Stimulated activated CD8-positive, alpha-beta memory T cell treated with anti-CD3 and anti-CD28 coated beads, Interleukin-2, amount 100 ng/mL, for 1 hour (primary cell): Measurements from ENCODE around the gene TMEM123.
"Not testable (repeated sequence)": the region's sequence is repeated elsewhere in the genome, so short reads cannot be mapped to it uniquely, and the experiment has no call there.

Experiments
- DNase-seq, 2 donors: peaks; one replicate each; pipeline ENCODE4 v3.0.0-alpha.2; 2020; ENCODE audit warnings: low read depth in 2 of 2

TMEM123 gene

DNA sequence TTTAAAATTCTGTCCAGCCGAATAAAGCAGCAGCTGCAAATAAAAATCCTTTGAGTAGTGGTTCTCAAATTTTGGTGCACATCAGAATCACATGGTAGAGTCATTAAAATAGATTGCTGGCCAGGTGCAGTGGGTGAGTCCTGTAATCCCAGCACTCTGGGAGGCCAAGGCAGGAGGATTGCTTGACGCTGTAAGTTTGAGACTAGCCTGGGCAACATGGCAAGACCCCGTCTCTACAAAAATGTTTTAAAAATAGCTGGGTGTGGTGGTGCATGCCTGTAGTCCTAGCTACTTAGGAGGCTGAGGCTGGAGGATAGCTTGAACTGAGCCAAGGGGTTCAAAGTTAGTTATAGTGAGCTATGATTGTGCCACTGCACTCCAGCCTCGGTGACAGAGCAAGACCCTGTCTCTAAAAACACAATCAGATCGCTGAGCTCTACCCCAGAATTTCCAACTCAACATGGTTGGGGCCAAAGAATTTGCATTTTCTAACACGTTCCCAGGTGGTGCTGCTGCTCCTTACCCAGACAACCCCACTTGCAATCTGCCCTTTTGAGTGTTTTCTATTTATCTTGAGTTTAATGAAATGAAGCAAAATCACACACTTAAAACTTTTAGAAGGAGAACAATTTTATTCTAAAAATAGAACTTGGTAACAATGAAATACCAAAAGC is 56.7 kb downstream of the TMEM123 start:
- DNase-seq, result no peak

GRCh38 chr11:102393272-102393730 is 59.3 kb downstream of the TMEM123 start:
- DNase-seq, result no peak

- DNase-seq, result no peak
Observed at GRCh38 chr11:102391549-102392237, 60.9 kb downstream of the TMEM123 start.

DNA sequence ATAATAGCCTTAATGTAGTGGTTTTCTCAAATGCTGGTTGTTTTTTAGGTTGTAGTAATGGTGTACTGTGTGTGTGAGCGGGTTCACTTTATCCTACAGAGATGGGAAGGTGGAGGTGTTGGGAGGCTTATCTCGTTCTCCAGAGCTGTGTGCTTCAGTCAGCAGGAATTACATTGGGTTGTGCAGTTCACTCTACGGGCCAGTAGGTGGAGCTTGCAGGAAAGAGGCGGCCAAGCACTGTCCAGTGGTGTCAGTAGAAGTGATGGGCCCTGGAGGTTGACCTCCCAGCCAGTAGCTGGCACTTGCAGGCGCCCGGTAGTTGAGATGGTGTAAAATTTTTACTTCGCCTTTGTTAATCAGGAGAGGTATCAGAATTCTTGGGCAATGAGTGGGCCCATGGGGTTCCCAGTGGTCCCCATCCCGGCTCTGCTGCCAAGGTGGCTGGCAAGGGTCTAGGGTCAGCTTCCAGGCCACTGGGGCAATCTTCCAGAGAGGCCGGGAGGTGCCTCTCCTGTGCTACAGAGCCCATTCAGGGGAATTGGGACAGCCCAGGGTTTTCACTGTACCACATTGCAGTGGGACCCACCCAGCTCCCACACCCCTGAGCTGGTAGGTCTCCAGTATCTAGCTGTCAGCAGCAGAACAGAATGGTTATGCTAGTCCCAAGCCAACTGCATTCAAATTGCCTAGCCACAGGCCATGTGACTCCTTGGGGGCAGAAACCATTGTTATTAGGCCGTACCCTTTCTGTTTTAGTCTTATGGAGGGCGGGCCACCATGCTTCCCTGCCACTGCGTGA is 61.7 kb downstream of the TMEM123 start:
- DNase-seq, result peak; percentile 20 to 24

DNA sequence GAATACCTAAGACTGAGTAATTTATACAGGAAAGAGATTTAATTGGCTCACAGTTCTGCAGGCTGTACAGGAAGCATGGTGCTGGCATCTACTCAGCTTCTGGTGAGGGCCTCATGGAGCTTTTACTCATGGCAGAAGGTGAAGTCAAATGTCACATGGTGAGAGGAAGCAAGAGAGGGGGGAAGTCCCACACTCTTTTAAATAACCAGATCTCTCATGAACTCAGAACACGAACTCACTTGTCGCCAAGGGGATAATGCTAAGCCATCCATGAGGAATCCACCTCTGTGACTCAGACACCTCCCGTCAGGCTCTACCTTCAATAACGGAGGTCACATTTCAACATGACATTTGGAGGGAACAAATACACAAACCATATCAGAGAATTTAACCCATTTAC is 63.3 kb downstream of the TMEM123 start:
- no peak for DNase-seq

GRCh38 chr11:102387043-102387781 is 65.4 kb downstream of the TMEM123 start:
- DNase-seq, result no peak

GRCh38 chr11:102386136-102386734 is 66.3 kb downstream of the TMEM123 start:
- no peak for DNase-seq

DNA sequence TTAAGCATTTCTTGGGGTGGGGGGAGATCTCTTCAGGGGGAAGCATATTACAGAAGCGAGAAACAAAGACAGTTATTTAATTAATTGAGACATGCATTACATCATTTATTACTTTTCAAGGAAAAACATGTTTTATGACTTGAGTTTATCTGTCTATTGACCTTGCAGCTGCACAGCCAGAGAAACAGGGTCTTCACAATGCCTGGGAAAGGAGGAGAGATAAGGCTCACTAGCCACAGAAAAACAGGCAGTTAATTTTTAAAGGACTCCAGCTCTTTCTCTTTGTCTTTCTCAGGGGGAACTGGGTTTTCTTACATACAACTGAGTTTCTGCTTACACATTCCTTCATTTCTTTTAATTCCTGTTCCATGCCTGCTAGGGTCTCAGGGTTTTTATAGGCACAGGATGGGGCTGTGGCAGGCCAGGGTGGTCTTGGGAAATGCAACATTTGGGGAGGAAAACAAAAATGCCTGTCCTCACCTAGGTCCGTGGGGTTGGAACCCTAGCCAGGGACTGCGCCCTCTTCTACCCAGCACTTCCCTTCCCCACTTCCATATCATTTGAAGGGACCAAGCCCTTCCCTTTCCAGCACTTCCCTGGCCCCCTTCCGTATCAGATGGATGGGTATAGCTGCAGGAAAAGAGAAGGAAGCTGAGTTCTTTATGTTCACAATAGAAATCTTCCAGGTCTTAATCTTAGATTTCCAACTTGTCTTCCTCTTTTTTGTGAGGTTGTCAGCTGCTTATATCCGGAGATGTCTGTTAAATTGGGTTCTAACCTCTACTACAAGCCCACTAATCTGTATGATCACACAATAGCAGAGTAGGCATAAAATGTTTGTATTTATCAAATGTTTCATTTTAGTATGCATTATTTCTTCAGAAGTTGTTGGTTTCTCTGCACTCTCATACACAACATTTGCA is 67.2 kb downstream of the TMEM123 start:
- no peak for DNase-seq

- DNase-seq, result no peak
Observed at GRCh38 chr11:102384419-102385079, 68.0 kb downstream of the TMEM123 start.

GRCh38 chr11:102383839-102384238 is 68.7 kb downstream of the TMEM123 start:
- no peak for DNase-seq

DNA sequence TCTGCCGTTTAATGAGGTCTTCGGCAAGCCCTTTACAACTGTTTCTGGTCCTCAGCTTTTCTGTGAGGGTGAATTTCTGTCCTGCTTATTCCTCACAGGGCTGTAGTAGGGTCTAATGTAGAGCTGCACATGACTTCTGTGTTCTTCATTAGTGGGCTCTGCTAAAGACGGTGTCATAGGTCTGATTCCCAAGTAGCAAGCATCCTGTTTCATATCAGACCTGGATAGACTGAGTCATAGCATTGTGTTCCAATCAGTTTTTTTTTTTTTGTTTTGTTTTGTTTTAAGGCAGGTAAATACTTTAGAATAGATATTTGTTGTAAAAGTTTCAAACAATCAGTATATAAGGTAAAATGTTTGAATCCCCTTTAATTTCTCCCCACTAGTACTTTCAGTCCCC is 70.2 kb downstream of the TMEM123 start:
- no peak for DNase-seq

DNA sequence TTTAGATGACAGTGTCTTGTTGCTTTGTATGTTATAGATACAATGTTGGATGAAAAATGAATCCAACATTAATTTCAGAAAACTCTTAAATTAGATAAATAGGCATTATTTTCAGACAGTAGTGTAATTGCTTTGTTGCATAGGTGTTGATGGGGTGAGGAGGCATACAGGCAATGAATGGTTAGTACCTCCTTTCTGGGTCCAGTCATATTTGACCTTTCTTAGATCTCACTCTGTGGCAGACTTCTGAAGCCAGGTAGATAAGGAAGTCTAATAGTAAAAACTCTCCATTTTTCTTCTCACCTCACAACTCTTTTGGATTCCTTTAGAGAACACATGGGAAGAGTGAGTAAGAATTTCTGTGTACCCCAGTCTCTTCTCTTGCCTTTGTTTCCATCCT is 73.7 kb downstream of the TMEM123 start:
- no peak for DNase-seq

DNA sequence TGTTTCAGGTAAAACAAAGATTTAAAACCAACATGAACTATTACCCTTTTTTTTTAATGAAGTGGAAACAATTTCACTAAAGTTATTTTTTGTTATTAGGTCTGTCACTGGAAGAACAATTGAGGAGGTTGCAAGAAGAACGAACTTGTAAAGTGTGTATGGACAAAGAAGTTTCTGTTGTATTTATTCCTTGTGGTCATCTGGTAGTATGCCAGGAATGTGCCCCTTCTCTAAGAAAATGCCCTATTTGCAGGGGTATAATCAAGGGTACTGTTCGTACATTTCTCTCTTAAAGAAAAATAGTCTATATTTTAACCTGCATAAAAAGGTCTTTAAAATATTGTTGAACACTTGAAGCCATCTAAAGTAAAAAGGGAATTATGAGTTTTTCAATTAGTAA is 74.7 kb downstream of the TMEM123 start:
- no peak for DNase-seq

- DNase-seq, result no peak
Observed at GRCh38 chr11:102375720-102376399, 76.7 kb downstream of the TMEM123 start.

DNA sequence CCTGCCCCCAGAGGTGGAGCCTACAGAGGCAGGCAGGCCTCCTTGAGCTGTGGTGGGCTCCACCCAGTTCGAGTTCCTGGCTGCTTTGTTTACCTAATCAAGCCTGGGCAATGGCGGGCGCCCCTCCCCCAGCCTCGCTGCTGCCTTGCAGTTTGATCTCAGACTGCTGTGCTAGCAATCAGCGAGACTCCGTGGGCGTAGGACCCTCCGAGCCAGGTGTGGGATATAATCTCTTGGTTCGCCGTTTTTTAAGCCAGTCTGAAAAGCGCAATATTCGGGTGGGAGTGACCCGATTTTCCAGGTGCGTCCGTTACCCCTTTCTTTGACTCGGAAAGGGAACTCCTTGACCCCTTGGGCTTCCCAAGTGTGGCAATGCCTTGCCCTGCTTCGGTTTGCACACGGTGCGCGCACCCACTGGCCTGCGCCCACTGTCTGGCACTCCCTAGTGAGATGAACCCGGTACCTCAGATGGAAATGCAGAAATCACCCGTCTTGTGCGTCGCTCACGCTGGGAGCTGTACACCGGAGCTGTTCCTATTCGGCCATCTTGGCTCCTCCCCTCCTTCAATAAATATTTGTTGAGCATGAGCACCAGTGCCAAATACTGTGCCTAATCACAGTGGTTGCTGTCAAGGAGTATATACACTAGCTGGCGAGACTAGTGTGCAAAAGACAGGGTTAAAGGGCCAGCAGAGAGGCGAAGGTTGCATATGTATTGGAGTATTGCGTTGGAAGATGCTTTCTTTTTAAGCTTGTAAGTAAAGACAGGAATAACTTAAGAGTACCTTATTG is 77.7 kb downstream of the TMEM123 start:
- not testable (repeated sequence) for DNase-seq

GRCh38 chr11:102368472-102368871 is 84.1 kb downstream of the TMEM123 start:
- DNase-seq, result no peak

GRCh38 chr11:102367364-102367763 is 85.2 kb downstream of the TMEM123 start:
- no peak for DNase-seq

GRCh38 chr11:102364991-102365390 is 87.6 kb downstream of the TMEM123 start:
- DNase-seq, result no peak
